Esophagus mucosa (tissue), 1 donor: ENCODE results near the gene ZXDC. TPM values are rescaled to one million over a fixed set of nuclear protein-coding genes. Genes with fewer than 3 reads are reported as not detected.

Experiments
- ATAC-seq: fragments of 200-7000 bp; cut with Tn5 transposase; one replicate; pipeline ENCODE4 v1.9.1; 2020
- total RNA-seq: library from RNA; stranded (reverse); gene quantifications from one replicate; pipeline ENCODE4 v1.2.4, GENCODE V29; 2023
- donor health status: DM: yes; HTN: yes; CAD: no.

ZXDC gene
- total RNA-seq = 19.1 TPM

- ATAC-seq = peak; percentile 91
Measured at GRCh38 chr3:126475413-126476114, at the start of gene ZXDC. TSS of gene ZXDC (minus strand) at chr3:126475891. CDS start at chr3:126475865, 26 bp downstream.

GRCh38 chr3:126525091-126525852 lies 49.6 kb upstream of the ZXDC start:
- no peak for ATAC-seq

- no peak for ATAC-seq
Measured at GRCh38 chr3:126524429-126524988, 48.8 kb upstream of the ZXDC start.

GRCh38 chr3:126523745-126524428 lies 48.2 kb upstream of the ZXDC start, which contains the start of gene CHST13:
TSS of gene CHST13 (plus strand) at chr3:126524155. CDS start at chr3:126524333, 178 bp downstream.
- ATAC-seq = peak; percentile 65

GRCh38 chr3:126522363-126522788 lies 46.7 kb upstream of the ZXDC start:
- ATAC-seq = no peak

GRCh38 chr3:126521122-126521891 lies 45.6 kb upstream of the ZXDC start:
- no peak for ATAC-seq

GRCh38 chr3:126519506-126520455 lies 44.1 kb upstream of the ZXDC start:
- no peak for ATAC-seq

- no peak for ATAC-seq
Measured at GRCh38 chr3:126518779-126519177, 43.1 kb upstream of the ZXDC start.

- ATAC-seq = no peak
Measured at GRCh38 chr3:126517986-126518778, 42.5 kb upstream of the ZXDC start.

GRCh38 chr3:126517291-126517951 lies 41.7 kb upstream of the ZXDC start, which contains the start of gene UROC1:
TSS of gene UROC1 (minus strand) at chr3:126517773. CDS start at chr3:126517719, 54 bp downstream.
- ATAC-seq = no peak

GRCh38 chr3:126516936-126517290 lies 41.2 kb upstream of the ZXDC start:
- ATAC-seq = no peak

- ATAC-seq = no peak
Measured at GRCh38 chr3:126516152-126516935, 40.7 kb upstream of the ZXDC start.

- no peak for ATAC-seq
Measured at GRCh38 chr3:126515066-126515706, 39.5 kb upstream of the ZXDC start.

- no peak for ATAC-seq
Measured at GRCh38 chr3:126514161-126514560, 38.5 kb upstream of the ZXDC start.

GRCh38 chr3:126512916-126513650 lies 37.4 kb upstream of the ZXDC start:
- ATAC-seq = peak; percentile 17

- no peak for ATAC-seq
Measured at GRCh38 chr3:126512026-126512425, 36.3 kb upstream of the ZXDC start.

- no peak for ATAC-seq
Measured at GRCh38 chr3:126511291-126511690, 35.6 kb upstream of the ZXDC start.
